CD4-positive, alpha-beta T cell treated with Interferon gamma for 1 hour (primary cell): ENCODE measurements around the gene METTL8.
"Not testable (repeated sequence)": the region's sequence is repeated elsewhere in the genome, so short reads cannot be mapped to it uniquely, and the experiment has no call there.

Experiments used
- DNase-seq: peaks from one replicate; pipeline ENCODE4 v3.0.0-alpha.2; 2020

METTL8 gene

DNA sequence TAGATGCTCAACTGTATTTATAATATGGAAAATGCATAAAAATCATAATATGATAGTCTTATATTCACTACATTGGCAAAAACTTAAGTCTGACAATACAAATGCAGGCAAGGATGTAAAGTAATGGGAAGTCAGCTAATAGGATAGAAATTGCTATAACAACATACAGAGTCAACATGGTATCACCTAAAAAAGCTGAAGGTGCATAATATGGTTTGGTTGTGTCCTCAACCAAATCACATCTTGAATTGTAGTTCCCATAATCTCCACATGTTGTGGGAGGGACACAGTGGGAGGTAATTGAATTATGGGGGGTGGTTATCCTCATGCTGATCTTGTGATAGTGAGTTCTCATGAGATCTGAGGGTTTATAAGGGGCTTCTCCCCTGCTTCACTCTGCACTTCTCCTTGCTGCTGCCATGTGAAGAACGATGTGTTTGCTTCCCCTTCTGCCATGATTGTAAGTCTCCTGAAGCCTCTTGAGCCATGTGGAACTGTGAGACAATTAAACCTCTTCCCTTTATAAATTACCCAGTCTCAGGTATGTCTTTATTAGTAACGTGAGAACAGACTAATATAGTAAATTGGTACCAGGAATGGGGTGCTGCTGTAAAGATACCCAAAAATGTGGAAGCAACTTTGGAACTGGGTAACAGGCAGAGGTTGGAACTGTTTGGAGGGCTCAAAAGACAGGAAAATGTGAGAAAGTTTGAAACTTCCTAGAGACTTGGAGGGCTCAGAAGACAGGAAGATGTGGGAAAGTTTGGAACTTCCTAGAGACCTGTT is 10.9 kb downstream of the METTL8 start:
- DNase-seq: not testable (repeated sequence)

DNA sequence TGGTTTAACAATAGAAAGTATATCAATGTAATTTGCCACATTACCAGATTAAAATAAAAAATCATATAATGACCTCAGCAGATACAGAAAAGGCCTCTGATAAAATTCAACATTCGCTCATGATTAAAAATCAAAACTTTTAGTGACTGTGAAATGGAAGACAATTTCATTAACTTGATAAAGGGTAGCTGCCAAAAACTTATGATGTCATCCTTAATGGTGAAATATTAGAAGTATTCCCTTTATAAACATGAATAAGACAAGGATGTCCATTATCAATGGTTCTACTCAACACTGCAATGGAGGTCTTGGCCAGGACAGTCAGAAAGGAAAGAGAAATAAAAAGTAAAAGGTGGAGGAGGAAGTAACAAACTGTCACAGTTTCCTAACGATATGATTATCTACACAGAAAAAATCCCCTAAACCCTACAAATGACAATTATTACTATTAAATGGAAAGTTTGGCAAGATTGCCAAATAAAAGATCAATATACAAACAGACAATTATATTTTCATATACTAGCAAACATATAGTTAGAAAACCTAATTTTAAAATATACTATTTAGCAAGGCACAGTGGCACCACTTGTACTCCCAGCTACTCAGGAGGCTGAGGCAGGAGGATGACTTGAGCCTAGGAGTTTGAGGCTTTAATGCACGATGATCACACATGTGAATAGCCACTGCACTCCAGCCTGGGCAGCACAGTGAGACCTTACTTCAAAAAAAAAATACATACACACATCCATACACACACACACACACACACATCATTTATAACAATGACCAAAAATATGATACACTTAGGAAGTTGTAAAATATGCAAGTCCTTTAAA is 12.8 kb downstream of the METTL8 start:
- DNase-seq: no peak

DNA sequence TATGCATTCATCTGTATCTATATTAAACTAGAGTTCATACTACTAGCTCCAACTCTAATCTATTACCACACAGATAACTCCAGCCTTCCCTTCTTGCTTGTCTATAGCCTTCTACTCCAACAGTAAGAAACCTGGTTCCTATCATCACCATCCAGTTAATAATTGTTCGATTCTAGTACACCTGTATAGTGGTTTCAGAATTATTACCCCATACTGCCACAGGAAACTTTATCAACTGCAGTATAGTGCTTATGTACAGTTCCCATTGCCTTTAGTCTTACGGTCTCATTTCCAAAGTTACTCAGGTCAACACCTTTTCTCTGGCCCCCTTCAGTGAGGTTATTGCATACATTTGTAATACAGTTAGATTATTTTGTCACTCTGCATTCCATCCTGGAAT is 14.5 kb downstream of the METTL8 start:
- DNase-seq: no peak

DNA sequence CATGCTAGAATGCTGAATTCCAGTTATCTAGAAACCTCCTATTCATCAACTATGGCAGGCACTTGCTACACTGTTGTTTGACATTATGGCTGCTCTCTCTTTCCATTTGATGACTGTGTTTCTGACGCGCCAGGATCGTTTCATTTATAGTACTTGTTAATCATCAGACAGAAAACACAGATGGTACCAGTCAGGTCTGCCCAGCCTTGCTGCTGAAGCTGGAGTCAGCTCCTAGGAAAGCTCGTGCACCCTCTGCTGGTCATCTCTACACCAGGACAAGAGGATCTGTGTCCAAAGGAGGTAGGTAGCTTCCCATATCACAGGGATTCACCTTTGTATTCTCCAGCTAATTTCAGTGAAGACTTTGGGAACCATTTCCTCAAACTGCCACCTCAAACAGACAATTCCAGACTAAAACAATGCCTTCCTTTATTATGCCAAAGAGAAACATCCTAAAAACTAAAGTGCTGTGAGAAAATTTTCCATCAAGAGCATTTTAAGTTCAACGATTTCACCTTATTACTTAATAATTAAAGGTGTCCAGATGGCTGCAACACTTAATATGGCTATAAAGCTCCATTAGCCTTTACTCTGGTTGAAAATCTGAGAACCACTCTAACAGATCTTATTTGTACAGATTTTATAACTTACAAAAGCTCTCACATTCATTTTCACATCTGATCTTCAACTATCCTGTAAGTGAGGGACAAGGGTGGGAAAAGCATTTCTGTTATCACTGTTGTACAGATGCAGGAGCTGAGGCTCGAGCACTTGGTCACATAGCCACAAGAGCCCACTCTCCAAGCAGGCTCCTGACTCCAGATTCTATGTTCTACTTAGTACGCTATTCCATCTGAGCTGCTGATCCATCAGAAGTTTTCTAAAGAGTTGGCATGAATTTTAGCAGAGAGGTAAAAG is 17.5 kb downstream of the METTL8 start:
- DNase-seq: peak; percentile 80

DNA sequence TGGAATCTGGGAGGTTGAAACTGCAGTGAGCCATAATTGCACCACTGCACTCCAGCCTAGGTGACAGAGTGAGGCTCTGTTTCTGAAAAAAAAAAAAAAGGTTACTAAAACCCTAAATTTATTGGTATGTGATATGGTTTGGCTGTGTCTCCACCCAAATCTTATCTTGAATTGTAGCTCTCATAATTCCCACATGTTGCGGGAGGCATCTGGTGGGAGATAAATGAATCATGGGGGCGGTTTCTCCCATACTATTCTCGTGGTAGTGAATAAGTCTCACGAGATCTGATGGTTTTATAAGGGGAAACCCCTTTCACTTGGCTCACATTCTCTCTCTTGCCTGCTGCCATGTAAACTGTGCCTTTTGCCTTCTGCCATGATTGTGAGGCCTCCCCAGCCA is 19.1 kb downstream of the METTL8 start:
- DNase-seq: not testable (repeated sequence)

DNA sequence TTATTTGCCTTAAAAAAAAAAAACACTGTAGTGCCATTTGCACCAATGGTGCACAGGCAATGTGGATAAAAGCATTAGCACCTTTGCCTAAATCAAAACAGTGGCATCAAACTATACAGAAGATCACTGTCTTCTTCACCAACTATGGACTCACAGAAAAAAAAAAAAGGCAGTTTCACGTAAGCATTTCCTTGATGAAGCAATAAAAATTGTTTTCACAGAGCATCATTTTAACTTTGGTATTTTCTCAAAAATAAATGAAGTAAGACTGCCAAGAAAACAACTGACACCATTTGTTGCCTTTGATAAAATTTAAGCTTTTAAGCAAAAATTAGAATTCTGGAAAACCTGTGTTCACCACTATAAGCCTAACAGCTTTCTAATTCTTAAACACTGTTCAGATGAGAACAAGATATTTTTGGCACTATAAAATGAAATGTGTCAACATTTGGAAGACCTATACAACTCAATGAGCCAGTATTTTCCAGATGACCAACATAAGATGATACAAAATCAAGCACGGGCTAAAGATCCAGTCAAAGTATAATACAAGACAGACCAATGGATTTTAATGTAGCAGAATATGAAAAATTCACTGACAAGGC is 21.1 kb downstream of the METTL8 start:
- DNase-seq: no peak

DNA sequence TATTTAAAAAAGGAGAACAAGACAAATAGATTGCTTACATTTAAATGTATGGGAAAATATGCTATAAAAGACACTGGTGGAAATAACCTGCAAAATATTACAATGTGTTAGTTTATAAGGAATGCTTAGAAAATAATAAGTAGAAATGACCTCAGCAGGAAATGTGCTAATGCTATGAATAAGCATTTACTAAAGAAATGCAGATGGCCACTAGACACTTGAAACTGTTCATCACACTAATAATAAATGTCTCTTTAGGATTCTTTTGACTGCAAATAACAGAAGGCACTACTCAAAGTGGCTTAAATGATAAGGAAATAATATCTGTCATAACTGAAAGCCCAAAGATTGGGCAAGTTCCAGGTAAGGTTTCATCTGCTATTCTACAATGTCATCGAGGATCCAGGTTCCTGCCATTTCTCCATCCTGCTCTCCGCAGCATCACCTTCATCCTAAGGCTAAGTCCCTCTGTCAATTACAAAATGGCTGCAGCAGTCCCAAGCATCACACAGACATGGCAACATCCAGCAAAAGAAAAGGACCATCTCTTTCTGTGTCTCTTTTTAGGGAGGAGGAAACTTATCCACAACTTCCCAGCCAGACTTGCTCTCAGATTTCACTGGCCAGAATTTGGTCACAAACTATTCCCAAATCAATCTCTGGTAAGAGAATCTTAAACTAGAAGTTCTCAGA is 21.9 kb downstream of the METTL8 start:
- no peak for DNase-seq

DNA sequence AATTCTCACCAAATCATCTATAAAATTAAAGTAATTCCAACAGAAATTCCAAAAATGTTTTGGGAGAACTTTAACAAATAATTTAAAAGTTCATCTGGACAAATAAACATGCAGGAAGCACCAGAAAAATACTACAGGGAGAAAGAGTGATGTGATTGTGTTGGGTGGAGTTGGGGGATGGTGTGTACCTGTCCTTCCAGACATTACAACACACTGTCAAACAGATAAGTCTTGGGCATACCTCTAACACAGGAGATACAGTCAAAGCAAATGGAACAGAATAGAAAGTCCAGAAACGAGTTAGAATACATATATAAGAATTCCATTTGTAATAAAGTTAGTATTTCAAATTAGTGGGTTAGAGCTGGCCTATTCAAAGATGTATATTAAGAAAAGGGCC is 22.6 kb downstream of the METTL8 start:
- no peak for DNase-seq

DNA sequence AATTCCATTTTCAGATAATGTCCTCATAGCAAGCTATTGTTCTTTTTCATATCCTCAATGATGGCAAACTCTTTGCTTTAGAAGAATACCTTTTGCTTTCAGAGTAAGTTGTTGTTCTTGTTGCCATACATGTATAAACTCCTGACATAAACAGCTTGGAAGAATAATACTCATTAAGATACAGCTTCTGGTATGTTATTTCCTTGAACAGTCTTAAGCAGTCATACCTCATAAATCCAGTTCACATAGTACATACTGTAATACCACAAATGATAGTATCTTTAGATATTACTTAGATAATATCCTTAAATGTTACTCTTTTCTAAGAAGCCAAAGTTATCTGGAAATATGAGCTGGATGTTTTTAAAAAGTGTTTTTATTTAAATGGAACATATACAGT is 23.2 kb downstream of the METTL8 start:
- no peak for DNase-seq

DNA sequence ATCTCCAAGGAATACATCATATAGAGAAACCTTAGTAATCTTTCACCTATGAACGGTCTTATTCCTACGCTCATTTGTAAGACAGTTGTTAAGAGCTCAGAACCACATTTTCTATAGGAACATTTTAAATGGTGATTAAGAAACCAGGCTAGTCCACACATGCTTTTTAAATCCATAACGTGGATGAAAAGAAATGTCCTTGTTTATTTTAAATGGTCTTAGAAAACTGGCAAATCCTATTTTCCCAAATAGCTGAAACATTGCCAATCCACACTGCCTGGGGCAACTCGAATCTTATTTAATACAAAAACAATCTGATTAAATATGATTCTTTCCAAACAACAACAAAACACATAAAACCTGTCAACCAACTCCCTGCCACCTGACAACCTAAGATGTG is 23.7 kb downstream of the METTL8 start:
- no peak for DNase-seq

DNA sequence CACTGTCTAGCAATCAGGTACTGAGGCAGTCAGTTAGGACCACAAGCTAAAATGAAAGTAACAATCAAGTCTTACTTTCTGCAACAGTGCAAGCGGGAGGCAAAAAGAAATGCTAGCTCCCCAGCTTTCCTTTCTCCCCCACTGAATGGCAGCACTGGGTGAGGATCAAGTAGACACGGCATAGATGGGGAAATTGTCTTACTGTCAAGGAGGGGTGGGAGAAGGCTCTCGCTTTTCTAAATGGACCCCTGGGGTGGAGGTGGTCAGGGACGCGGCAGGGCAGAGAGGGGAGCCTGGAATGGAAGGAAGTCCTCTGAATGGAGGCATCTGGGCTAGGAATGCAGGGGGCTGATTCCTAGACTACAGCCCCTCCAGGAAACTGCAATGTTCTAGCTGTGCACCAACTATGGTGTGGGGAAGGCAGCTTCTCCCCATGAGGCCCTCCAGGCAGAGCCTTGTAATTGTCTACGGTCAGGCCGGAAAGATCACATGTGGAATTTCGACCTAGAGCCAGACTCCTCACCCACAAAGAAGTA is 24.3 kb downstream of the METTL8 start:
- no peak for DNase-seq

DNA sequence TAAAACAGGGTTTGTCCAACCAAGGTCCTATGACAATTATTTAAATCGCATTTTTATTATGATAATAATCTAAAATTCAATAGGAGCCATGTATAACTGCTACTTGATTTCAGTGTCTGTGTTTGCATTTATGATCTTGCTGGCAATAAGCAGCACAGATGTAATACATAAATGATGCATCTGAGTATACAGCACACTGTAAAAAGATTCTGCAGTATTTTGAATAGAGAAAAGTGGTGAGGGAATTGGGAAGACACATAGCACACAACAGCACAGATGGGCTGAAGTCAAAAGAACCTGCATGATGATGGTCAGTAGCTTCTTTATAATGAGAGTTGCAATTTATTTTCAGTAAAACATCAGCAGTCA is 26.1 kb downstream of the METTL8 start:
- no peak for DNase-seq

DNA sequence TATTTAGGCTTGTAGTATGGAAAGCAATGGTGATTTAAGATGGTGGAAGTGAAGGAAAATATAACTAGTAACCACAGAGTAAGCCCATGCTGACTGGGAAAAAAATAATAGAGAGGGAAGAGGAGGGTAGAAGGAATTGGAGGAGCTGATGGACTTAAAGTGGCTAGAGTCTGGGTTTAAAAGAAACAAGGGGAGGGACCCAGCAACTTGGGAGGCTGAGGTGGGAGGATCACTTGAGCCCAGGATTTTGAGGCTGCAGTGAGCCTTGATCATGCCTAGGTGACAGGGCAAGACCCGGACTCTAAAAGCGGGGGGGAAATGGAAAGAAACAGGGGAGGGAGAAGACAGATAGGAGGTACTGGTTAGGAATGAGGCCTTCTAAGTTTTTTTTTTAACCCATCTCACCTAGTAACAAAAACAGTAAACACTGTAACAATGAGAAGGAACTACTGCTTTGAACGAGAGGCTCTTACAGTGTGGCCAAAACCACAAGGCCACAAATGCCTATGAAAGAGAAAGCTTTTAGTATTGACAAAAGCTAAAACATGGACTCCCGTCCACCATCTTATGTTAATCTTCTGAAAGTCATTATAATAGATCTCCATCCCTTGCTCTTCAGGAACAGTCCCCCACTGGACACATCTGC is 26.6 kb downstream of the METTL8 start:
- no peak for DNase-seq

DNA sequence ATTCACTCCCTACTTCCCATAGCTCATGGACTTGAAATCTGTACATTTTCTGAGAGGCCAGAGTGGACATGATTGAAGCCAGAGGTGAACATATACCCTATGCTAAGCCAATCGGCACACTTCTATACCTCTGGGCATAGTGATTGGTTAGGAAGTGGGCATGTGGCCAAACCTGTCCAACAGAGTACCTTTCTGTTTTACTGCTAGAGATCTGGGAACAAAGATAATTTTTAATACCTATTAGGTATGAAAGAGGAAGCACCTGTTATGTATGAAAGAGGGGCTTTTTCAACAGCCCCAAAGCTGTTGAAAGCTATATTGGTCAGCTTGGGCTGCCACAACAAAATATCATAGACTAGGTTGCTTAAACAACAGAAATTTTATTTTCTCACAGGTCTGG is 27.7 kb downstream of the METTL8 start:
- DNase-seq: peak; percentile 1

DNA sequence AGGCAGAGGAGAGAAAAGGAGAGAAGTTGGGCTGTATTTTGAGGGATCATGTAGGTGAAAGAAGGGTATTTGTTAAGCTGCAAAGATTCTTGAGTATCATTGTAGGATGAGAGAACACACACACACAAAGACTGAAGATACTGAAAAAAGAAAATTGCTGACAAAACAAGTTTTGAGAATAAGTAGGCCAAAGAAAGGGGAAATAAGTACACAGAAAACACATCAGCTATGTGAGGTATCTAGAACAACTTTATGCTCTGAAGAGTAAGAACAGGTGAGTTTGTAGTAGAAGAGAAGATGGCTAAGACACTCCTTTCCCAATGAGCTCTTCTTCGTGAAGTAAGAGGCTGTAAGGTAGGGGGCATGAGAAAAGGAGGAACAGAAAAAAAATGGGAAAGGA is 28.2 kb downstream of the METTL8 start:
- DNase-seq: no peak

DNA sequence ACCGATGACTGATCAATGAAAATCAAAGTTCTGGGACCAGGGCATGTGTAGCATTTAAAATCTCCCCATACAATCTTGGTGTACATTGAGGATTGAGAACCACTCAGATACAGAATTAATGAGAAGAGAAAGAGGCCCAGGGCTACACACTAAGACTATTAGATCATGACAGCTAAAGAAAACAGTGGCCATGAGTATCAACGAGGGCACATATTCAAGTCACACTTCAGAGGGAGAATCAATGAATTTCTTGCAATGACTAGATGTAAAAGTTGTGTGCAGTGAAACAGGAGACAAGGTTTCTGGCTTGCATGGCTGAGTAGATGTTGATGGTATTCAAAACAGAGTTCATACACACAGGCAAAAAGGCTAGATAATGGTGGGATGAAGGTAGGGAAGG is 29.1 kb downstream of the METTL8 start:
- DNase-seq: no peak

DNA sequence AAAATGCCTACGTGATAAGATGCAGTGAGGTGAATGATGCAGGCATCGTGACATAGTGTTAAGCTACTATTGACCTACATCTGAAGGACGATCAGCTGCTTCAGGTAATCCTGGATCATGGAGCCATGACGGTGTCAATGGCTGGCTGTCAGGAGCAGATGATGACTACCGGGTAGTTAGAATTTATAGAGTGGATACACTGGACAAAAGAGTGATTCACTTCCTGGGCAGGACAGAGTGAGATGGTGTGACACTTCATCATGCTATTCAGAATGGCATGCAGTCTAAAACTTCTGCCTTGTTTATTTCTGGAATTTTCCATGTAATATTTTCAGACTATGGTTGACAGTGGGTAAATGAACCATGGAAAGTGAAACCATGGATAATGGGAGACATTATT is 29.5 kb downstream of the METTL8 start:
- DNase-seq: no peak

DNA sequence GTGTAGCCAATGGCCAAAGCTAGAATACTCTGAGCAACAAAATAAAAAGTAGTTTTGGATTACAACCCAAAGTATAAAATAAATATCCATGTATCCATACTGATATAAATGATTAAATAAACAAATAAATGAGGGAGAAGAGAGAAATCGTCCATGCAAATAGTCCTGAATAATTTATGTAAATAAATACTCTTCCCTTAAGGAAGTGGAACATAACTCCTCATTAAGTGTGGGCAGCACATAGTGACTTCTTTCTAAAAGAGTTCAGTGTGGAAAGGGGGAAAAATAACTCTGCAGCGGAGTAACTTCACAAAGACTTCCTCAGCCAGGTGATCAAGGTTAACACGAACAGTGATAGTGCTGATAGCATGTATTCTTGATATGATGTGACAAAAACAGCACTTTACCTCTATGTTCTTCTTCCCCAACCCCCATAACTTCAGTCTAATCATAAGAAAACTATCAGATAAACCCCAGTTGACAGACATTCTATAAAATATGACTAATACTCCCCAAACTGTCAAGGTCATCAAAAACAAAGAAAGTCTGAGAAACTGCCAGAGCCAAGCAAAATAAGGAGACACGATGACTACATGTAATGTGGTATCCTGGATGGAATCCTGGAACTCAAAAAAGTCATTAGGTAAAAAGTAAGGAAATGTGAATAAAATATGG is 30.7 kb downstream of the METTL8 start:
- no peak for DNase-seq

DNA sequence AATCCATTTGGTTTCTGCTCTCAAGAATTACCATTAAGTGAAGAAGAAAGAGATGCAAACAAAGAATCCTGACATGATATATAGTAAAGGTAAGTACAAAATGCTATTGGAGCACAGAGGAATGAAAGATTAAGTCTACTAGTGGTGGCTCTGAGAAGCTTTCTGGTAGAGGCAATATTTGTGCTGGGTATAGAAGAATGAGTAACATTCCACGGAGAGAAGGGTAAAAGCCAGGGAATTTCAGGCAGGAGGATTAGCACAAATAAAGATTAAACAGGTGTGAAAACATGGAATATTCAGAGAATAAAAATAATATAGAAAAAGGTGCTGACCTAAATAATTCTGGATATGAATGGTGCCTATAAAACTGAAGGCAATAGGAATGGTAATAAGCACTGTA is 31.8 kb downstream of the METTL8 start:
- no peak for DNase-seq

DNA sequence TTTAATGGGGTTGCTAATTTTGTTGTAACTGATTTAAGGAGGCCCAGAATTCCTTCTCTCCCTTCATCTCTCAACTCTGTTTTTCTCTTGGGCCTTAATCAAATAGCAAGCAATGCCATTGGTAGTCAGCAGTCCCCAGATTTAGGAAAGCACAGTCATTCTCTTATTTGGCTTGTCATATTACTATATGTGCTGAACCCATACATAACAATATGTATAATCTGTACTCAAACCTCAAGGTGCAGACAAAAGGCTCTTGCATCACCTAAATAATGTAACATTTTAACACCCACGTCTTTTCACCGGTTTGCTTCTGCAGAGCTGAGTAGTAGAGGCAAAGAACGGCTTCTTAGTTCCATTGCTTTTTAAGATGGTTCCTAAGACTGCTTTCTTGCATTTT is 33.4 kb downstream of the METTL8 start:
- no peak for DNase-seq

DNA sequence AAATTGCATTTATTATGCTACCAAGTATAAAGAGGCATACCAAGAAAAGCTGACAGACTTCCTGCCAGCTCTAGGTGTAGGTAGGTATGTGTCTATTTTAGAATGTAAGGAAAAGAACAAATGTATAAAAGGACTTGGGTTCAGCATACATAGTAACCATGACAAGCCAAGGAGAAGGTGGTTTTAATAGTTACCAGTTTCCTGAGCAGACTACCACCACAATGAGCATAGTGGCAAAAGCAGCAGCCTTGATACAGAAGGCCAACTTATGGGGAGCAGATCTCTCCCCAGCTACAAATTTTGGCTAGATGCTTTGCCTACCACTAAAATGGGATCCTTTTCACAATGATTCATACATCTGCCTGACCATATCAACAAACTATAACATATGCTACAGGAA is 34.5 kb downstream of the METTL8 start:
- no peak for DNase-seq
